Peyer's patch (tissue), 4 donors: ENCODE results near the gene PPP1R3F.
"Not testable (repeated sequence)": the region's sequence is repeated elsewhere in the genome, so short reads cannot be mapped to it uniquely, and the experiment has no call there.

Experiments used
- POLR2A ChIP-seq, 2 donors: fragments of 450-650 bp; IDR thresholded peaks; one replicate each; pipeline ENCODE4 v1.5.1; 2017; ENCODE audit warnings: antibody characterized with exemption in 2 of 2, mild to moderate bottlenecking in 2 of 2, moderate library complexity in 2 of 2
- TF ChIP-seq, protein P1 (sequence below), 6 experiments: fragments of 450-650 bp in 4 of 6; fragments of 200-600 bp in 2 of 6; sonication (generic) in 1 of 6; IDR thresholded peaks; one replicate each; pipeline ENCODE4 v1.5.1; 2017 to 2019; ENCODE audit warnings: antibody characterized with exemption in 6 of 6, mild to moderate bottlenecking in 3 of 6, moderate library complexity in 1 of 6

GRCh38 chrX:49321737-49322136 is 52.1 kb downstream of the PPP1R3F start, which contains the start of gene GAGE12J:
- TF ChIP-seq, protein P1, sequence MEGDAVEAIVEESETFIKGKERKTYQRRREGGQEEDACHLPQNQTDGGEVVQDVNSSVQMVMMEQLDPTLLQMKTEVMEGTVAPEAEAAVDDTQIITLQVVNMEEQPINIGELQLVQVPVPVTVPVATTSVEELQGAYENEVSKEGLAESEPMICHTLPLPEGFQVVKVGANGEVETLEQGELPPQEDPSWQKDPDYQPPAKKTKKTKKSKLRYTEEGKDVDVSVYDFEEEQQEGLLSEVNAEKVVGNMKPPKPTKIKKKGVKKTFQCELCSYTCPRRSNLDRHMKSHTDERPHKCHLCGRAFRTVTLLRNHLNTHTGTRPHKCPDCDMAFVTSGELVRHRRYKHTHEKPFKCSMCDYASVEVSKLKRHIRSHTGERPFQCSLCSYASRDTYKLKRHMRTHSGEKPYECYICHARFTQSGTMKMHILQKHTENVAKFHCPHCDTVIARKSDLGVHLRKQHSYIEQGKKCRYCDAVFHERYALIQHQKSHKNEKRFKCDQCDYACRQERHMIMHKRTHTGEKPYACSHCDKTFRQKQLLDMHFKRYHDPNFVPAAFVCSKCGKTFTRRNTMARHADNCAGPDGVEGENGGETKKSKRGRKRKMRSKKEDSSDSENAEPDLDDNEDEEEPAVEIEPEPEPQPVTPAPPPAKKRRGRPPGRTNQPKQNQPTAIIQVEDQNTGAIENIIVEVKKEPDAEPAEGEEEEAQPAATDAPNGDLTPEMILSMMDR (IDR thresholded peaks at IDR 0.05): not testable (repeated sequence)
- not testable (repeated sequence) for TF ChIP-seq POLR2A (IDR thresholded peaks at IDR 0.05)
